Measurements from ENCODE around the gene SGK1. TPM values are rescaled to one million over a fixed set of nuclear protein-coding genes. Genes with fewer than 3 reads are reported as not detected.

Gene SGK1
- total and polyA plus RNA-seq, 2 donors (not counting 1 experiment from before 2014, with no cell fraction given), result 37.3 to 57.8 TPM

DNA sequence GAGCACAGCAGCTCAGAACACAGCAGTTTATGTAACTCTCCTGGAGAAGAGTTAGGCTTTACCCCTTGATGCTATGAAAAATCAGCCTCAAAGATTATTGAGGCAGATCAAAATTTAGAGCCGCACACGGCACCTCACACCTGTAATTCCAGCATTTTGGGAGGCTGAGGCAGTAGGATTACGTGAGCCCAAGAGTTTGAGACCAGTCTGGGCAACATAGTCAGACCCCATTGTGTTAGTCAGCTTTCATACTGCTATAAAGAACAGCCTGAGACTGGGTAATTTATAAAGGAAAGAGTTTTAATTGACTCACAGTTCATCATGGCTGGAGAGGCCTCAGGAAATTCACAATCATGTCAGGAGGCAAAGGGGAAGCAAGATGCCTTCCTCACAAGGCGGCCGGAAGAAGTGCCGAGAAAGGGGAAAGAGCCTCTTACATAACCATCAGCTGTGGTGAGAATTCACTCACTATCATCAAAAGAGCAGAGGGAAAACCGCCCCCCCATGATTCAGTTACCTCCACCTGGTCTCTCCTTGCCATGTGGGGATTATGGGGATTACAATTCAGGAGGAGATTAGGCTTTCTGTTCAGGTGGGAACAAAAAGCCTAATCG is 87.7 kb downstream of the SGK1 start:
- Mint-ChIP-seq H3K27me3 (no peaks in the 10 kb centered on the region), H3K27ac (peak overlapping the region; percentile 63), H3K9me3 (ENCODE audit: insufficient read depth) (no peaks in the 10 kb centered on the region), H3K4me3 (peak overlapping the region; percentile 52), H3K4me1 (peaks cover 23% of the 10 kb centered on the region)
- WGBS (ENCODE audit: insufficient coverage), result 51% methylated on average over 6 of the region's 8 CpGs
- DNase-seq (peak; percentile 57), ATAC-seq (ENCODE audit: low read depth) (peak; percentile 39)
- Histone ChIP-seq H3K4me1 (ENCODE audit: control insufficient read depth in 2 of 2, insufficient read depth in 2 of 2, low read length in 2 of 2) (peaks cover 20% of the 10 kb centered on the region in 2 donors), H2AFZ (ENCODE audit: insufficient read depth, low read depth, low read length, poor library complexity, severe bottlenecking) (peak overlapping the region; percentile 51), H4K20me1 (ENCODE audit: control insufficient read depth, insufficient read depth, low read length, poor library complexity, severe bottlenecking) (no peaks in the 10 kb centered on the region), H3K9ac (ENCODE audit: low read length) (peak overlapping the region; percentile 36), H3K27me3 (replicated peaks in 1 of 4; ENCODE audit: control extremely low read depth in 1 of 4, control insufficient read depth in 3 of 4, insufficient read depth in 4 of 4, low read length in 3 of 4) (no peaks in the 10 kb centered on the region), H3K4me2 (replicated peaks; ENCODE audit: low read depth, low read length, poor library complexity, severe bottlenecking) (peak overlapping the region; percentile 53), H3K36me3 (replicated peaks in 1 of 2; ENCODE audit: control extremely low read depth in 1 of 2, control insufficient read depth in 1 of 2, extremely low read depth in 1 of 2, insufficient read depth in 2 of 2, low read length in 1 of 2) (no peaks in the 10 kb centered on the region), H3K79me2 (ENCODE audit: control insufficient read depth, insufficient read depth, low read length) (no peaks in the 10 kb centered on the region), H3K4me3 (ENCODE audit: control extremely low read depth in 1 of 5, extremely low read depth in 1 of 5, insufficient read depth in 1 of 5, low read depth in 2 of 5, low read length in 4 of 5) (peak overlapping the region in 2 of 5 experiments; percentile 34 to 44), H3K27ac (ENCODE audit: low read length in 2 of 2) (peak overlapping the region; percentile 45 to 51), H3K9me3 (ENCODE audit: control extremely low read depth in 1 of 3, control insufficient read depth in 2 of 3, insufficient read depth in 1 of 3, low read length in 2 of 3) (no peaks in the 10 kb centered on the region)
- ChIA-PET CTCF (interaction anchor here (0.6 to 1.0 kb wide), 4 partner anchors 38 to 1743 kb away, joined by 3 to 5 read pairs (median 3); no protein-coding TSS in a partner anchor), POLR2A (no interaction called here)
- intact Hi-C loops (cut with micrococcal nuclease), result loop anchor here (2.0 to 10.0 kb wide), 2 partner anchors 13 to 1875 kb away; no protein-coding TSS in a partner anchor
- TF ChIP-seq, protein P1, sequence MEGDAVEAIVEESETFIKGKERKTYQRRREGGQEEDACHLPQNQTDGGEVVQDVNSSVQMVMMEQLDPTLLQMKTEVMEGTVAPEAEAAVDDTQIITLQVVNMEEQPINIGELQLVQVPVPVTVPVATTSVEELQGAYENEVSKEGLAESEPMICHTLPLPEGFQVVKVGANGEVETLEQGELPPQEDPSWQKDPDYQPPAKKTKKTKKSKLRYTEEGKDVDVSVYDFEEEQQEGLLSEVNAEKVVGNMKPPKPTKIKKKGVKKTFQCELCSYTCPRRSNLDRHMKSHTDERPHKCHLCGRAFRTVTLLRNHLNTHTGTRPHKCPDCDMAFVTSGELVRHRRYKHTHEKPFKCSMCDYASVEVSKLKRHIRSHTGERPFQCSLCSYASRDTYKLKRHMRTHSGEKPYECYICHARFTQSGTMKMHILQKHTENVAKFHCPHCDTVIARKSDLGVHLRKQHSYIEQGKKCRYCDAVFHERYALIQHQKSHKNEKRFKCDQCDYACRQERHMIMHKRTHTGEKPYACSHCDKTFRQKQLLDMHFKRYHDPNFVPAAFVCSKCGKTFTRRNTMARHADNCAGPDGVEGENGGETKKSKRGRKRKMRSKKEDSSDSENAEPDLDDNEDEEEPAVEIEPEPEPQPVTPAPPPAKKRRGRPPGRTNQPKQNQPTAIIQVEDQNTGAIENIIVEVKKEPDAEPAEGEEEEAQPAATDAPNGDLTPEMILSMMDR (IDR thresholded peaks at IDR 0.05), result no peak
- TF ChIP-seq EZH2 (IDR thresholded peaks at IDR 0.05; ENCODE audit: borderline replicate concordance, insufficient read depth, low read depth, low read length, poor library complexity, severe bottlenecking), result no peak

DNA sequence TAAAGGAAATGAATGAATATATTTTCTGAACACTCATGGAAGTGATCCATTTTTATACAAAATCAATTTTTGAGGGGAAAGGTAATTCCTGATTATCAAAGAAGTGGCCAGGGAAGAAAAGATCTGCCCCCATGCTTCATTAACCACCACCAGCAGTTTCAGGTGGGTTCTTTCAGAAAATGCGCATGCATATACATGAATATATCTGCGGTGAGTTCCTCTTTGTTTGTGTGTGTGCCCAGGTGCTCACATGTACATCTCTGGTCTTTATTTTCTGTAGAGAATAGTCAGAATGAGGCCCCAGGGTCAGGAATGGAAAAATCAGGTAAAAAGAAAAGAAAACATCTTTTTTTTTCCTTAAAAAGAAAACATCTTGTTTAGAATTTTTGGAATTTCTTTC is 88.4 kb downstream of the SGK1 start:
- peak overlapping the region; percentile 53 for H3K4me2 ChIP-seq (replicated peaks; ENCODE audit: low read depth, low read length, poor library complexity, severe bottlenecking)
- no peaks in the 10 kb centered on the region for H3K27me3 ChIP-seq (replicated peaks in 1 of 4; ENCODE audit: control extremely low read depth in 1 of 4, control insufficient read depth in 3 of 4, insufficient read depth in 4 of 4, low read length in 3 of 4)
- no CpG with 5 or more reads among the region's 2 CpGs for WGBS (ENCODE audit: insufficient coverage)
- Mint-ChIP-seq H3K4me3 (no peak overlapping the region), H3K27me3 (no peaks in the 10 kb centered on the region), H3K4me1 (peaks cover 18% of the 10 kb centered on the region), H3K27ac (no peak overlapping the region), H3K9me3 (ENCODE audit: insufficient read depth) (no peaks in the 10 kb centered on the region)
- POLR2A ChIA-PET, result no interaction called here
- H3K9ac ChIP-seq (ENCODE audit: low read length), result peak overlapping the region; percentile 9
- TF ChIP-seq EZH2 (IDR thresholded peaks at IDR 0.05; ENCODE audit: borderline replicate concordance, insufficient read depth, low read depth, low read length, poor library complexity, severe bottlenecking), result no peak
- TF ChIP-seq, protein P1 (IDR thresholded peaks at IDR 0.05), result no peak
- H4K20me1 ChIP-seq (ENCODE audit: control insufficient read depth, insufficient read depth, low read length, poor library complexity, severe bottlenecking), result no peaks in the 10 kb centered on the region
- H3K4me1 ChIP-seq (ENCODE audit: control insufficient read depth in 2 of 2, insufficient read depth in 2 of 2, low read length in 2 of 2), result peaks cover 16 to 17% of the 10 kb centered on the region in 2 donors
- ATAC-seq (ENCODE audit: low read depth) (no peak), DNase-seq (peak; percentile 35)
- peak overlapping the region in 1 of 2 donors; percentile 45 for H3K27ac ChIP-seq (ENCODE audit: low read length in 2 of 2)
- peak overlapping the region in 2 of 5 experiments; percentile 34 to 44 for H3K4me3 ChIP-seq (ENCODE audit: control extremely low read depth in 1 of 5, extremely low read depth in 1 of 5, insufficient read depth in 1 of 5, low read depth in 2 of 5, low read length in 4 of 5)
- no peaks in the 10 kb centered on the region for H3K9me3 ChIP-seq (ENCODE audit: control extremely low read depth in 1 of 3, control insufficient read depth in 2 of 3, insufficient read depth in 1 of 3, low read length in 2 of 3)
- H3K36me3 ChIP-seq (replicated peaks in 1 of 2; ENCODE audit: control extremely low read depth in 1 of 2, control insufficient read depth in 1 of 2, extremely low read depth in 1 of 2, insufficient read depth in 2 of 2, low read length in 1 of 2), result no peaks in the 10 kb centered on the region
- intact Hi-C loops (cut with micrococcal nuclease), result no loop called here
- H3K79me2 ChIP-seq (ENCODE audit: control insufficient read depth, insufficient read depth, low read length), result no peaks in the 10 kb centered on the region
- H2AFZ ChIP-seq (ENCODE audit: insufficient read depth, low read depth, low read length, poor library complexity, severe bottlenecking), result no peak overlapping the region
- CTCF ChIA-PET, result no interaction called here
